GM12878 (cell line): ENCODE measurements around the gene CLSTN2. TPM values are rescaled to one million over a fixed set of nuclear protein-coding genes. Genes with fewer than 3 reads are reported as not detected.

ENCODE experiments used
- ATAC-seq: fragments of 200-7000 bp; cut with Tn5 transposase; 3 replicates; pipeline ENCODE4 v1.9.1; 2020; ENCODE audit warnings: mild to moderate bottlenecking, moderate library complexity
- BruUV-seq: library from RNA; stranded (reverse); fragments of 400-500 nt; replicated peaks from 2 replicates; lab custom pipeline; 2021; lab: Mats Ljungman, UMichigan
- CTCF ChIA-PET: fragments of 300-600 bp; sonication (Branson Sonifier 250); formaldehyde crosslinking; extraction: SDS; loops from one replicate; lab custom pipeline; 2021; ENCODE audit warnings: inconsistent platforms; lab: Yijun Ruan, JAX
- POLR2A ChIA-PET: fragments of 350-600 bp; formaldehyde crosslinking; extraction: SDS; loops from one replicate; lab custom pipeline; 2021; ENCODE audit warnings: inconsistent platforms; lab: Charles Lee
- RAD21 ChIA-PET: fragments of 300-600 bp; sonication (Branson Sonifier 250); formaldehyde crosslinking; loops from one replicate; lab custom pipeline; 2023; ENCODE audit warnings: antibody characterized with exemption; ENCODE audit not compliant: unreplicated experiment; lab: Charles Lee
- SMC1A ChIA-PET: fragments of 300-600 bp; sonication (Branson Sonifier 250); formaldehyde crosslinking; loops from one replicate; lab custom pipeline; 2023; ENCODE audit not compliant: unreplicated experiment, uncharacterized antibody; lab: Charles Lee
- DNase-seq: peaks from one replicate; pipeline ENCODE4 v3.0.0-alpha.2; 2011; ENCODE audit warnings: low read depth, low spot score
- FAIRE-seq: peaks from 3 replicates; lab custom pipeline; 2011; peaks lifted over from hg19 to GRCh38; lab: Jason Lieb, UNC
- H2AFZ ChIP-seq: 2 replicates; pipeline ENCODE4 v1.6.0; 2011; ENCODE audit warnings: low read depth, low read length, control low read depth; ENCODE audit not compliant: control insufficient read depth
- H3K27ac ChIP-seq: 2 replicates; pipeline ENCODE4 v1.5.1; 2011; ENCODE audit warnings: control low read depth; ENCODE audit not compliant: control insufficient read depth, insufficient read depth
- H3K27me3 ChIP-seq, 2 experiments: replicated peaks in 1 of 2; 2 replicates each; pipeline versions ENCODE4 v1.6.0 to v1.6.1; 2011; ENCODE audit warnings: low read length in 1 of 2; ENCODE audit not compliant: control insufficient read depth in 2 of 2, insufficient read depth in 2 of 2
- H3K36me3 ChIP-seq, 2 experiments: 2 replicates each; pipeline ENCODE4 v1.5.1; 2011; ENCODE audit warnings: low read length in 1 of 2; ENCODE audit not compliant: control insufficient read depth in 2 of 2, insufficient read depth in 2 of 2
- H3K4me1 ChIP-seq: 2 replicates; pipeline ENCODE4 v1.6.1; 2011; ENCODE audit warnings: mild to moderate bottlenecking, low read length, moderate library complexity, mixed read lengths; ENCODE audit not compliant: control insufficient read depth, insufficient read depth
- H3K4me2 ChIP-seq: 2 replicates; pipeline ENCODE4 v1.6.0; 2011; ENCODE audit warnings: control low read depth; ENCODE audit not compliant: control insufficient read depth, insufficient read depth
- H3K4me3 ChIP-seq: fragments of 200-600 bp; sonication (generic); 2 replicates; pipeline ENCODE4 v1.5.1; 2016
- H3K79me2 ChIP-seq: 2 replicates; pipeline ENCODE4 v1.6.0; 2011; ENCODE audit warnings: low read length; ENCODE audit not compliant: control insufficient read depth, insufficient read depth
- H3K9ac ChIP-seq: 2 replicates; pipeline ENCODE4 v1.8.0; 2011; ENCODE audit warnings: low read length, control low read depth, mixed read lengths; ENCODE audit not compliant: control insufficient read depth, insufficient read depth
- H3K9me3 ChIP-seq: replicated peaks from 3 replicates; pipeline ENCODE4 v1.5.1; 2011; ENCODE audit warnings: mild to moderate bottlenecking, low read length; ENCODE audit not compliant: control insufficient read depth, insufficient read depth
- H4K20me1 ChIP-seq: 2 replicates; pipeline ENCODE4 v1.6.0; 2011; ENCODE audit not compliant: control insufficient read depth, insufficient read depth
- ATF7 ChIP-seq: fragments of 450-650 bp; IDR thresholded peaks from 2 replicates; pipeline ENCODE4 v1.6.1; 2016; ENCODE audit warnings: low read depth, mild to moderate bottlenecking
- CHD2 ChIP-seq: IDR thresholded peaks from 2 replicates; pipeline ENCODE4 v1.6.1; 2011; ENCODE audit warnings: low read depth, low read length, improper control_type of control experiment, borderline replicate concordance
- EED ChIP-seq: sonication (generic); IDR thresholded peaks from 2 replicates; pipeline ENCODE4 v1.6.1; 2016; ENCODE audit warnings: antibody characterized with exemption, low read depth
- IKZF2 ChIP-seq, 2 experiments: fragments of 450-650 bp; IDR thresholded peaks; 2 replicates each; pipeline ENCODE4 v1.6.1; 2017; ENCODE audit warnings: mild to moderate bottlenecking in 2 of 2, moderate library complexity in 2 of 2
- MEF2A ChIP-seq: IDR thresholded peaks from 2 replicates; pipeline ENCODE4 v1.6.1; 2011; ENCODE audit warnings: low read depth, mild to moderate bottlenecking, low read length, moderate library complexity; ENCODE audit not compliant: insufficient read depth
- MEF2B ChIP-seq: fragments of 450-650 bp; IDR thresholded peaks from 2 replicates; pipeline ENCODE4 v1.6.1; 2018; ENCODE audit warnings: mild to moderate bottlenecking, moderate library complexity; ENCODE audit not compliant: partially characterized antibody, poor library complexity, severe bottlenecking
- MYB ChIP-seq: fragments of 150-350 bp; IDR thresholded peaks from 2 replicates; pipeline ENCODE4 v1.6.1; 2014; ENCODE audit warnings: mild to moderate bottlenecking, low read depth, low read length, borderline replicate concordance
- MYC ChIP-seq: IDR thresholded peaks from 2 replicates; pipeline ENCODE4 v1.6.1; 2011; ENCODE audit warnings: mild to moderate bottlenecking, low read length, moderate library complexity, inconsistent platforms; ENCODE audit not compliant: insufficient read depth, insufficient replicate concordance, insufficient read length, severe bottlenecking
- NFXL1 ChIP-seq: fragments of 450-650 bp; IDR thresholded peaks from 2 replicates; pipeline ENCODE4 v1.6.1; 2017; ENCODE audit warnings: antibody characterized with exemption, mild to moderate bottlenecking, borderline replicate concordance
- NFYA ChIP-seq: IDR thresholded peaks from 2 replicates; pipeline ENCODE4 v1.6.1; 2011; ENCODE audit warnings: low read depth, mild to moderate bottlenecking, low read length, improper control_type of control experiment, borderline replicate concordance
- NR2C1 ChIP-seq: fragments of 450-650 bp; IDR thresholded peaks from 2 replicates; pipeline ENCODE4 v1.6.1; 2017; ENCODE audit warnings: antibody characterized with exemption, mild to moderate bottlenecking, moderate library complexity
- SREBF2 ChIP-seq: IDR thresholded peaks from 2 replicates; pipeline ENCODE4 v1.6.1; 2012; ENCODE audit warnings: mild to moderate bottlenecking, low read length
- WRNIP1 ChIP-seq: IDR thresholded peaks from 2 replicates; pipeline ENCODE4 v1.6.1; 2011; ENCODE audit warnings: low read depth, low read length, improper control_type of control experiment, borderline replicate concordance
- WGBS: methylation state at CpG from one replicate; pipeline ENCODE4 v1.1.6; 2016; ENCODE audit warnings: low lambda C conversion rate; ENCODE audit not compliant: insufficient replicate concordance, insufficient coverage; ENCODE audit errors: missing lambda C conversion rate; 5-methylcytosine and 5-hydroxymethylcytosine counted together
- in situ Hi-C: fragments of 300-500 bp; cut with MboI; formaldehyde crosslinking; loops from 9 replicates; pipeline ENCODE4 v1.14.3; 2018; ENCODE audit warnings: mixed read lengths
- intact Hi-C: fragments of 100-400 bp; cut with micrococcal nuclease; formaldehyde crosslinking; loops from one replicate; pipeline ENCODE4 v1.14.2; 2022; ENCODE audit not compliant: unreplicated experiment
- polyA plus RNA-seq, 11 experiments: library from polyadenylated mRNA; depleted of rRNA in 4 of 11; unstranded in 6 of 11; stranded (reverse) in 5 of 11; fragments of >200 nt; fragmentation: Nextera tagmentation in 4 of 11; fragmentation: Illumina TruSeq in 1 of 11; extraction: Ambion mirVana in 4 of 11; extraction: Trizol in 1 of 11; gene quantifications; 1 replicate in 1 of 11; 2 replicates in 10 of 11; pipeline versions ENCODE4 v1.2.1 to v1.2.3, GENCODE V29; 2011 to 2016; ENCODE audit warnings: inconsistent platforms in 2 of 11, missing spikeins in 2 of 11, low read depth in 1 of 11
- total RNA-seq, 4 experiments: library from RNA; depleted of rRNA in 3 of 4; stranded (reverse); fragments of >200 nt in 3 of 4; fragmentation: Illumina TruSeq in 1 of 4; extraction: Trizol in 1 of 4; gene quantifications; 2 replicates each; pipeline versions ENCODE4 v1.2.1 to v1.2.3, GENCODE V29; 2013 to 2021
- TF ChIP-seq, protein P1 (sequence below): IDR thresholded peaks from 2 replicates; pipeline ENCODE4 v1.6.1; 2011; ENCODE audit warnings: borderline replicate concordance, low read depth, mild to moderate bottlenecking, moderate library complexity, mixed read lengths, low read length; ENCODE audit not compliant: insufficient read depth; ENCODE audit errors: extremely low read length
- TF ChIP-seq, protein P2 (sequence below): fragments of 450-650 bp; IDR thresholded peaks from 2 replicates; pipeline ENCODE4 v1.6.1; 2017; ENCODE audit warnings: mild to moderate bottlenecking, low read depth, inconsistent platforms; ENCODE audit not compliant: poor library complexity, severe bottlenecking

The CLSTN2 gene
- total and polyA plus RNA-seq, 10 of the 15 experiments (the other 5 are each of a cell fraction or from before 2014, with no cell fraction given), result under 0.01 to 0.10 (median under 0.01) TPM; not detected in 5

DNA sequence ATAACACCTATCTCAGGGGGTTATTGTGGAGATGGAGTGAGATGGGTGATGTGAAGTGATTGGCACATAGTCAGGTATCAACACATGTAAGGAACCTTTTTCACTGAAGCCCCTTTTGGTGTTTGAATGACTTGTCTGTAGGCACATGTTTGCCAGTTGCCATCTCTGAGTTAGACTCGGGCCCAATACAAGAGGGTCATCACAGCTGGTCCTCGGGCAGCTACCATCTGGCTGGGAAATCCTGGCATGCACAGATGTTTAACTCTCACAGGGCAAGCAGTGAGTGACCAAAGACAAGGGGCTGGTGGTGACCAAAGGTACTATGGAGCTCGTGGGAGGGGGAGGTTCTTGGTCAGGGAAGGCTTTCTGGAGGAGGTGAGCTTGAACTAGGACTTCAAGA, 118.8 kb downstream of the CLSTN2 start:
- Histone ChIP-seq H3K36me3 (no peaks in the 10 kb centered on the region), H3K4me2 (no peak overlapping the region), H3K9ac (no peak overlapping the region), H3K79me2 (no peaks in the 10 kb centered on the region), H3K4me3 (no peak overlapping the region), H4K20me1 (no peaks in the 10 kb centered on the region), H3K4me1 (no peaks in the 10 kb centered on the region)
- BruUV-seq, result no TSS peak
- in situ Hi-C loops, result no loop called here
- 2% methylated on average over 3 of the region's 3 CpGs for WGBS
- POLR2A ChIA-PET, result interaction anchor here (0.7 kb wide), 1 partner anchor 682 kb away, joined by 3 read pairs; no protein-coding TSS in a partner anchor
- ATAC-seq, result no peak
- intact Hi-C loops, result no loop called here
- RAD21 ChIA-PET, result no interaction called here
- TF ChIP-seq NR2C1 (no peak), ATF7 (no peak), MEF2B (no peak), NFYA (no peak), WRNIP1 (no peak), IKZF2 (IDR thresholded peaks at IDR 0.05) (no peak), NFXL1 (no peak), CHD2 (no peak), EED (no peak), MYB (no peak), MYC (no peak), SREBF2 (no peak), MEF2A (no peak)
- TF ChIP-seq, protein P1, sequence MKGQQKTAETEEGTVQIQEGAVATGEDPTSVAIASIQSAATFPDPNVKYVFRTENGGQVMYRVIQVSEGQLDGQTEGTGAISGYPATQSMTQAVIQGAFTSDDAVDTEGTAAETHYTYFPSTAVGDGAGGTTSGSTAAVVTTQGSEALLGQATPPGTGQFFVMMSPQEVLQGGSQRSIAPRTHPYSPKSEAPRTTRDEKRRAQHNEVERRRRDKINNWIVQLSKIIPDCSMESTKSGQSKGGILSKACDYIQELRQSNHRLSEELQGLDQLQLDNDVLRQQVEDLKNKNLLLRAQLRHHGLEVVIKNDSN, result no peak
- TF ChIP-seq, protein P2, sequence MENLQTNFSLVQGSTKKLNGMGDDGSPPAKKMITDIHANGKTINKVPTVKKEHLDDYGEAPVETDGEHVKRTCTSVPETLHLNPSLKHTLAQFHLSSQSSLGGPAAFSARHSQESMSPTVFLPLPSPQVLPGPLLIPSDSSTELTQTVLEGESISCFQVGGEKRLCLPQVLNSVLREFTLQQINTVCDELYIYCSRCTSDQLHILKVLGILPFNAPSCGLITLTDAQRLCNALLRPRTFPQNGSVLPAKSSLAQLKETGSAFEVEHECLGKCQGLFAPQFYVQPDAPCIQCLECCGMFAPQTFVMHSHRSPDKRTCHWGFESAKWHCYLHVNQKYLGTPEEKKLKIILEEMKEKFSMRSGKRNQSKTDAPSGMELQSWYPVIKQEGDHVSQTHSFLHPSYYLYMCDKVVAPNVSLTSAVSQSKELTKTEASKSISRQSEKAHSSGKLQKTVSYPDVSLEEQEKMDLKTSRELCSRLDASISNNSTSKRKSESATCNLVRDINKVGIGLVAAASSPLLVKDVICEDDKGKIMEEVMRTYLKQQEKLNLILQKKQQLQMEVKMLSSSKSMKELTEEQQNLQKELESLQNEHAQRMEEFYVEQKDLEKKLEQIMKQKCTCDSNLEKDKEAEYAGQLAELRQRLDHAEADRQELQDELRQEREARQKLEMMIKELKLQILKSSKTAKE, result no peak
- TF ChIP-seq, all 136 proteins: peak for 0
- CTCF ChIA-PET, result no interaction called here
- H3K9me3 ChIP-seq, result no peaks in the 10 kb centered on the region
- DNase-seq, result no peak
- H3K27ac ChIP-seq, result no peak overlapping the region
- no peak overlapping the region for H2AFZ ChIP-seq
- no peaks in the 10 kb centered on the region; a peak in 1 of 4 replicates for H3K27me3 ChIP-seq
- no peak for FAIRE-seq
- SMC1A ChIA-PET, result no interaction called here
